Measurements from ENCODE around the gene OR2T3.
"Not testable (repeated sequence)": the region's sequence is repeated elsewhere in the genome, so short reads cannot be mapped to it uniquely, and the experiment has no call there.

OR2T3 gene, protein sequence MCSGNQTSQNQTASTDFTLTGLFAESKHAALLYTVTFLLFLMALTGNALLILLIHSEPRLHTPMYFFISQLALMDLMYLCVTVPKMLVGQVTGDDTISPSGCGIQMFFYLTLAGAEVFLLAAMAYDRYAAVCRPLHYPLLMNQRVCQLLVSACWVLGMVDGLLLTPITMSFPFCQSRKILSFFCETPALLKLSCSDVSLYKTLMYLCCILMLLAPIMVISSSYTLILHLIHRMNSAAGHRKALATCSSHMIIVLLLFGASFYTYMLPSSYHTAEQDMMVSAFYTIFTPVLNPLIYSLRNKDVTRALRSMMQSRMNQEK

GRCh38 chr1:248473051-248473450 is at the start of gene OR2T3:
OR2T3 (plus strand) TSS chr1:248473351; CDS start chr1:248473351, 0 bp downstream.
- DNase-seq (ENCODE audit: low read depth in 1 of 2, low spot score in 1 of 2): not testable (repeated sequence)

- DNase-seq (ENCODE audit: low read depth in 1 of 2, low spot score in 1 of 2): not testable (repeated sequence)
Observed at GRCh38 chr1:248427526-248428191, 45.5 kb upstream of the OR2T3 start.

GRCh38 chr1:248428192-248428533 is 45.0 kb upstream of the OR2T3 start:
- not testable (repeated sequence) for DNase-seq (ENCODE audit: low read depth in 1 of 2, low spot score in 1 of 2)

DNA sequence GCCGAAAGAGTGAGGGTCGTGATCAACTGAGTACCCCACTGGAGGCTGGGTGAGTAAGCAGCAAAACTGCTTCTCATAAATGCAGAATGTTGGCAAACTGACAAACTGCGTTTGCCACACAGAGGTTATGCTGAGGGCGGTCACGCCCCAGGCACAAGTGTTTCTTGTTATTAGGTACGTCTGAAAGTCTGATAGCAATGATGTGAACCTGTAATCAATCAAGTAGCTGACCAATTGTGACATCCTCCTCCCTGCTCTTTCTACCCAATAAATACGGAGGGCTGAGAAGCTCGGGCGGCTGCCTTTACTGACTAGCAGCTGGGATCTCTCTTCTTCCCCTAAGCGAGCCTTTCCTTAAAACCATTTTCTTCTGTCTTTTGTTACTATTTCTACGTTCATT is 41.5 kb upstream of the OR2T3 start:
- not testable (repeated sequence) for DNase-seq (ENCODE audit: low read depth in 1 of 2, low spot score in 1 of 2)

GRCh38 chr1:248432201-248432600 is 41.0 kb upstream of the OR2T3 start:
- not testable (repeated sequence) for DNase-seq (ENCODE audit: low read depth in 1 of 2, low spot score in 1 of 2)

DNA sequence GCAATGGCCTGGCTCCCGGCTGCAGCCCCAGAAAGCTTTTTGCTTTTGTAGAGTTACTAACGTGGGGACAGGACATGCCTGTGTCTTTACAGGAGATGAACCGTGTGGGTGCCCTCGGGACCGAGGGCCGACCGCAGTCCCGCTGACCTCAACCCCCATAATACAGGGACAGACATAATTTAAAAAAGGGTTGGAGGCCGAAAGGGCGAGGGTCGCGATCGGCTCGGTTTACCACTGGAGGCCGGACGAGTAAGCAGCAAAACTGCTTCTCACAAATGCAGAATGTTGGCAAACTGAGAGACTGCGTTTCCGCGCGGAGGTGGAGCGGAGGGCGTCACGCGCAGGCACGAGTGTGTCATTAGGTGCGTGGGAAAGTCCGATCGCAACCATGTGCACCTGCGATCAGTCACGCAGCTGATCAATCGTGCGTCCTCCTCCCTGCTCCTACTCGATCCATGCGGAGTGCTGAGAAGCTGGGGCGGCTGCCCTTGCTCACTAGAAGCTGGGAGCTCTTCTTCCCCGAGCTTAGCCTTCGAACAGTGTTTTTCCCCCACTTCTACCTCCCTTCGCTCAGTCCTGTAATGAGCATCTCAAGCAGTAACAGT is 39.2 kb upstream of the OR2T3 start:
- not testable (repeated sequence) for DNase-seq (ENCODE audit: low read depth in 1 of 2, low spot score in 1 of 2)

DNA sequence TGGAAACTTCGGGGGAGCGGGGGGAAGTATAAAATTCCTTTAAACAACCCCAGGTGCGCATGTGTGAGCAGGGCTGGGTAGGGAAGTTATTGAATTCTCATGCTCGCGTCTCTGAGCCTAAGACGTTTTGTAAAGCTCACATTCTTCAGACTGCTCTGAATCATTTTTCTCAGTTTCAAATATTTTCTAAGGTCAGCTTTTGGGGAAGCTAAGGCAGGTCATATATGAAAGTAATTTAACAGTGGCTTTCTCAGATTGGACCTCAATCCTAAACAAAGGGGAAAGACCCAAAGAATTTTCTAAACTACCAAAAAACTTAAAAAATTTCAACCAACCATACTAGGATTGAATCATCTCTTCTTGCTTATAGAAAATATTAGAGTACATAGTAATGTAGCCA is 38.2 kb upstream of the OR2T3 start:
- DNase-seq (ENCODE audit: low read depth in 1 of 2, low spot score in 1 of 2): not testable (repeated sequence)

GRCh38 chr1:248436303-248436702 is 36.8 kb upstream of the OR2T3 start:
- not testable (repeated sequence) for DNase-seq (ENCODE audit: low read depth in 1 of 2, low spot score in 1 of 2)

- DNase-seq (ENCODE audit: low read depth in 1 of 2, low spot score in 1 of 2): not testable (repeated sequence)
Observed at GRCh38 chr1:248438668-248439067, 34.5 kb upstream of the OR2T3 start.

DNA sequence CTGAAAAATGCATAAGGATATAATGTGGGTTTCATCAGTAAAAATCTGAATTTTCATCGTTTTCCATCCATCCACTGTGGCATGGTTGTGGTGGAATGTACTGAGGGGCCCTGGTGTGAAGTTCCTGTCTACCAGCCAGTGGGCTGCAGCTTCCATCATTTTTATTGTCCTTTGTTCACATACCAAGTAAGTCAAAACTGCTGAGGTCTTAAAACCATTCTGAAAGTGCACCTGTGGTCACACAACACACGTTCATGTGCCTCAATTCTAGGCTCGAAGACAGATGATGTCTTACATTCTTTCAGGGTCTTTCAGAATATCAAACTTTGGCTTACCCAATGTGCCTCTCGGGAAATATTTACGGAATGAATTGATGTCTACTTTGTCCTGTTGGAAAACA is 33.9 kb upstream of the OR2T3 start:
- DNase-seq (ENCODE audit: low read depth in 1 of 2, low spot score in 1 of 2): not testable (repeated sequence)

DNA sequence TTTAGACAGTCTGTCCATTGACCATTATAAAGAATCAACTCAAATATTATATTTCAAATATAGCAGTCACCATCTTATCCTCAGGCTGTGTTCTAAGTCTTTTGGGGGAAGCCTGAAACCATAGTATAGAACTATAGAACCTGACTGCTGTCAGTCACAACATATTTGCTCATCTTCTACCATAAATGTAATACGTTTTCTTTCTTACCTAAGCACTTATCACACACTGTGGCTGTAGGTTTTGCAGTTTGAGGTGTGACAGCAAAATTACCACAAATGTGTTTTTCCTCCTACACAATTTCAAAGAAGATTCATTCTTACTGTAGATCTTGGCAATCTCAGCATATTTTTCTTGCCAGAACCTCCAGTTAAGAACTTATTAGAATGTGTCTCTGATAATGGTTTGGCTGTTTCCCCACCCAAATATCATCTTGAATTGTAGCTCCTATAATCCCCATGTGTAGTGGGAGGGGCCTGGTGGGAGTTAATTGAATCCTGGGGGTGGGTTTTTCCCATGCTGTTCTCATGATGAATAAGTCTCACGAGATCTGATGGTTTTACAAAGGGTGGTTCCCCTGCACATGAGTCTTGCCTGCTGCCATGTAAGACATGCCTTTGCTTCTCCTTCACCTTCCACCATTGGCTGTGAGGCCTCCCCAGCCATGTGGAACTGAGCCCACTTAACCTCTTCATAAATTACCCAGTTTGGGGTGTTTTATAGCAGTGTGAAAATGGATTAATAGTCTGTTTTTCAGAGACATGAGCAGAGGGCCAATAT is 30.5 kb upstream of the OR2T3 start:
- DNase-seq (ENCODE audit: low read depth in 1 of 2, low spot score in 1 of 2): not testable (repeated sequence)

DNA sequence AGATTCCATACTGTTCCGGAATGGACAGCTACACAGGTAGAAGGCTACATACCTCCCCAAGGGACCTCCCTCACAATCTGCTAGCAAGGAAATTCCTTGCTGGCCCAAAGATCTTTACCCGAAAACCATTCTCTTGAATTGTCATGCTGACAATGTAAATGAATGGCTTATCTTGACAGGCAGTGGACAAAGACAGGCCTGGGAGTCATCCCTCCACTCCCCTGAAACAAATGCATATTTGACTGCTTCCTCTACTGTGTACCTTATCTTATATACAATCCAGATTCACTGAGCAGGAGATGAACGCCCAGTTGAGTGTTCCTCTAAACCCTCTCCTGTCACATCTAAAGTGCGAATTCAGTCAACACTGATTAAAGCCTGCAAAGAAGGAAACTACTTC is 28.5 kb upstream of the OR2T3 start:
- not testable (repeated sequence) for DNase-seq (ENCODE audit: low read depth in 1 of 2, low spot score in 1 of 2)

DNA sequence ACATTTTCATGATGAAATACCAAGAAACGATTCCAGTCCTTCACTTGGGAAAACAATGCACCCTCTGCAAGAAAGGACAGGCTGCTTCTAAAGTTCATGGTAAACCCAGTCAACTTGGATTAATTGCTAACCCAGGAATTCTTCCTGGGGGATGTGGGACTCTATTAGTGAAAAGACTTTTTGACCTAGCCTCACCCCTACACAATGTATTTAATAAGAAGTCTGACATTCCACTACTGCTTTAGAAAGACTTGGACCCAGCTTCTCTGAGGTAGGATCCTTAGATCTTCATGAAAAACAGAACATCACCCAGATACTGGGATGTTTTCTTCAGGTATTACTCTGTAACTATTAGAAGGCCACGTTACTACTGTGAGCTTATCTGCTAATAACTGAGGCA is 27.8 kb upstream of the OR2T3 start, which contains the start of gene OR2T2:
Gene OR2T2, plus strand, starts transcription at position 239 of the 400 bp plus-strand sequence. CDS start 7,161 bp downstream, outside the sequence.
- not testable (repeated sequence) for DNase-seq (ENCODE audit: low read depth in 1 of 2, low spot score in 1 of 2)

- not testable (repeated sequence) for DNase-seq (ENCODE audit: low read depth in 1 of 2, low spot score in 1 of 2)
Observed at GRCh38 chr1:248448409-248449074, 24.6 kb upstream of the OR2T3 start.

DNA sequence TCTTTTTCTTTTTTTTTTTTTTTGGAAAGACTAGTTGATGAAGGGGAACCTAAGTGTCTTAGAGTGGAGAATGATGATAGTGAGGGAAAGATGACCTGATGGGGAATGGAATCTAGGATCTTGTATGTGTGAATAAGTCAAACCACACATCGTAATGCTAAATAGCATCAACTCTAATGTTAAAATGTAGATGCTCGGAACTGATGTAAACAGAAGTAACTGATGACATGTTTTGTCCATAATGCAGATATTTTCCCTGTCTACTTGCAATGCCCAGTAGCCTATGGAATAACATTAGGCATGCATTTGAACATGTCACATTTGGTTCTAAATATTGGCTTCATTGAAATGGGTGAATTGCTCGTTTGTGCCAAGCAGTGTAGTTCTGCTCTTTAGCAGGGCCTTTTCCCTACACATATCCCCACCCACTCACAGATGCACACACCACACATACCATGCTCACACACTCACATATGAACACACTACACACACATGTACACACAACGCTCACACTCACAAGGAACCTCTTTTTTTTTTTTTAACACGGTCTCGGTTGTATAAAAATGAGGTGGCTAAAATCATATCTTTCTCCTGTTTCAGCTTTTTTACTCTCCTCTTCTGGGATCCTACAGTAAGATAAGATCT is 23.2 kb upstream of the OR2T3 start:
- DNase-seq (ENCODE audit: low read depth in 1 of 2, low spot score in 1 of 2): not testable (repeated sequence)

DNA sequence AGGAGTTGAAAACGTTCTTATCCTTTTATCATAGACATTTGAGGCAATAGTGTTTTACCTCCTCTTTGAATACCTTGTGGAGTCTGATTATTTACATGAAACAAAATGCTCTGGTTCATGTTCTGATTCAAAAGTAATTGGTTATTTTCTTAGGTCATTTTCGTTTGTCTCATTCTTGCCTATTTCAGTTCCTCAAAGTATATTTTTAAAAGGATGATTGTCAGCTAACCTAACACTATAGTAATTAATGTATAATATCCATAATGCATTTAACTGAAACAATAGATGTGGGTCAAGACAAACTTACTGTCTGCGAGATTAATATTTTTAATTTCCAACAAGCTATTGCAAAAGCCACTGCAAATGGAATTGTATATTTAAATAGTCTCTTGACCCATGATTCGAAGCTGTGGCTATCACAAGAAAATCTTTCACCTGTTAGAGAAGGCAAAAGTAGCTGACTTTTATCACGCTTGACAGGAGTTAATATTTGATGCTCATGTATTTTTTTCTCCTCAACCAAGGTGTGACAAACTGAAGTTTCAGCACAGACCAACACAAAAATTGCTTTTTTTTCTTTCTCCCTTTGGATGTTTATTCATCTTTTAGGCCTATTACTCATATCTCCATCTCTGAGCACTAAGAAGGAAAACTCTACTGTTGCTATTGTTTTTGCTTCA is 22.5 kb upstream of the OR2T3 start:
- DNase-seq (ENCODE audit: low read depth in 1 of 2, low spot score in 1 of 2): not testable (repeated sequence)

- not testable (repeated sequence) for DNase-seq (ENCODE audit: low read depth in 1 of 2, low spot score in 1 of 2)
Observed at GRCh38 chr1:248453619-248454018, 19.5 kb upstream of the OR2T3 start.

DNA sequence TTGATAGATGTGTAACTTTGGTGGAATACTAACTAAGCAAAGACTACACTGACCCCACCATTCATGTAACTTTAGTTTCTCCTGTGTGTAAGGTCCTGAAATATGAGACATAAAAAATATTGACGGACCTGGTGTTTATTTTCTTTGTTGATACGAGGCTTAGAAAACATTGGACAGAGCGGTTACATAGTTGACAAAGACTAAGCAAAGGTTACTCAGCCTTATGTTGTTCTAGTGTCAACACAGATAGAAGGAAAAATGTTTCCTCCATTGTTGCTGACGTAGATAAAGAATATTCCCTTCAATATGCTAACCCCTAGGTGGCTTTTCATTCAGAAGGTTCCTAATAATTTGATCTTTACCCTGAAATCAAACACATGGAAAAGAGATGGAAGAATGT is 18.1 kb upstream of the OR2T3 start:
- DNase-seq (ENCODE audit: low read depth in 1 of 2, low spot score in 1 of 2): not testable (repeated sequence)

DNA sequence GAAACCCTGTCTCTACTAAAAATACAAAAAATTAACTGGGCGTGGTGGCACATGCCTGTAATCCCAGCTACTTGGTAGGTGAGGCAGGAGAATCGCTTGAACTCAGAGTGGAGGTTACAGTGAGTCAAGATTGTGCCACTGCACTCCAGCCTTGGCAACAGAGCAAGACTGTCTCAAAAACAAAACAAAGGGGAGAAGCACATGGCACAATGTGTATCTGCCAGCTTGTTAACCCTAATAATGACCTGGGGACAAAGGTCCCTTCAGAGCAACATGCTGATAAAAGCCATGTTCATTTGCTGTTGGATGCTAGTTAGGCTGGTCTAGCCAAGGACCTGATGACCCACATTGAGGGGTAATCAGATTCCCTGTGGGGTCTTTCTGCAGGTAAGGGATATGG is 16.5 kb upstream of the OR2T3 start:
- DNase-seq (ENCODE audit: low read depth in 1 of 2, low spot score in 1 of 2): not testable (repeated sequence)

GRCh38 chr1:248459117-248459516 is 14.0 kb upstream of the OR2T3 start:
- DNase-seq (ENCODE audit: low read depth in 1 of 2, low spot score in 1 of 2): not testable (repeated sequence)

Measured in stimulated activated CD4-positive, alpha-beta T cell treated with anti-CD3 and anti-CD28 coated beads, Interleukin-15, amount 100 ng/mL, for 1 hour (primary cell).